Stimulated activated CD8-positive, alpha-beta memory T cell treated with anti-CD3 and anti-CD28 coated beads, Interleukin-7, amount 100 ng/mL, for 1 hour (primary cell): ENCODE measurements around the gene TRPM6.

Experiments
- DNase-seq, 2 donors: peaks; one replicate each; pipeline ENCODE4 v3.0.0-alpha.2; 2020; ENCODE audit warnings: low read depth in 2 of 2

TRPM6 gene

DNA sequence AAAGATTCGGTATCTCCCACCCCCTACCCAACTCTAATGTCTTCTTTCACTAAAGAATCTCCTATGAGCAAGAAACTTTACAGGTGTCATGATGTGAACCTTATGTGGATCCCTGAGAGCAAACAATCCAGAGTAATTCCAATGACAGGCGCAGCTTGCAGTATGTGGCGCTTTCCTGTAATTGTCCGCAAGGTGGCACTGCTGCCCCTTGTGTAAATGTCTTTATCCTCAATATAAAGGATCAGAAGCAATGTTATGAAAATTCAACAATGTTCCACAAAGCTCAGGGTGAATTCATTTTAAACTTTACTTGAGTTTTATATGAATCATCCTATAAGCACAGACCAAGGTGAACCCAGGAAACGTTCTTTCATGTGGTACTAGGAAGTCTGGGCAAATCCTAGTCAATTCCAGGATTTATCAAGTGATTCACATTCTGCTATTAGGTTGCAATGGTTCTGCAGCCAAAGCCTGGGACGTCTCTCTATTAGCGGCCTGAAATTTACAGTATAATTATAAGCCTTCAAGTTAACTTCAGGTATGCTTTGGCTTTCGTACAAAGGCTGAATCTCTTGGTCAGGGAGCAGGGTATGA lies 113.7 kb downstream of the TRPM6 start:
- DNase-seq: peak; percentile 20 to 43

DNA sequence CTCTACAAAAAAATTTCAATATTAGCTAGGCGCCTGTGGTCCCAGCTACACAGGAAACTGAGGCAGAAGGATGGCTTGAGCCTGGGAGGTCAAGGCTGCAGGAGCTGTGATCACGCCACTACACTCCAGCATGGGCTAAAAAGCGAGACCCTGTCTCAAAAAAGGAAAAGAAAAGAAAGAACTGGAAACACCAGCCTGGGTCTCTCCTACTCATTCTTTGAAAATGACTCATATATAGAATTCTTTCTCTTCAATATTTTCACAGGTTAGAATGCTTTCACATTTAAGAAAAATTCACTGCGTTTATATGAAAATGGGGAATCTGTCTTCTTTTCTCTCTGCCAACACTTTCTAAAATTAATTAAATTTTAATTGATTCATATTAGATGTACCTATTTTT lies 115.6 kb downstream of the TRPM6 start:
- DNase-seq: no peak

DNA sequence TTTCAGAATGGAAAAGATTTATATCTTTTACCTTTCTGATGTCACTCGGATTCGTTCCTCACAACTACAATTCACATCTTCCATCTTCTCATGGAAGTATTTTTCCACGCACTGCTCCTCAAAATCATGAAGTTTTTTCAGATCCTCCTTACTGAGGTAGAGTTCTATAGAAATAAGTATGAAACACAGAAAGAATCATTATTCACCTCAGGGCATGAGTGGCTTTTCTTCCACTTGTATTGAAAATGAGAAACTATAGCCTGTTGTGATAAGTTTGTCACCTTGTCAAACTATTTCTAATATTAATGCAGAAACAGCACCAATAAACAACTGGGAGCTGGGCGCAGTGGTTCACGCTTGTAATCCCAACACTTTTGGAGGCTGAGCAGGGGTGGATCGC lies 116.0 kb downstream of the TRPM6 start:
- DNase-seq: no peak

DNA sequence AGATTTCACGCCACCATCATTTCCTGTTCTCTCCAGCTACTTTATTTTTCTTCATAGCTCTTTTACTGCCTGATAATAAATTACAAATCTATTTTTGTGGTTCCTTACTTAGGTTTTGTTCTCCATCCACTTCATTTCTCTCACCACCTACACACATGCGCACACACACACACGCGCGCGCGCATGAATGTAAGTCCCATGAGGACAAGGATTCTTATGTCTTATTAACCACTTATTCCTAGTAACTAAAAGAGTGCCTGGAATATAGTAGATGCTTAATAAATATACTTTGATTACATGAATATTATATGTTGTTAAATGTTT lies 116.5 kb downstream of the TRPM6 start:
- DNase-seq: no peak

DNA sequence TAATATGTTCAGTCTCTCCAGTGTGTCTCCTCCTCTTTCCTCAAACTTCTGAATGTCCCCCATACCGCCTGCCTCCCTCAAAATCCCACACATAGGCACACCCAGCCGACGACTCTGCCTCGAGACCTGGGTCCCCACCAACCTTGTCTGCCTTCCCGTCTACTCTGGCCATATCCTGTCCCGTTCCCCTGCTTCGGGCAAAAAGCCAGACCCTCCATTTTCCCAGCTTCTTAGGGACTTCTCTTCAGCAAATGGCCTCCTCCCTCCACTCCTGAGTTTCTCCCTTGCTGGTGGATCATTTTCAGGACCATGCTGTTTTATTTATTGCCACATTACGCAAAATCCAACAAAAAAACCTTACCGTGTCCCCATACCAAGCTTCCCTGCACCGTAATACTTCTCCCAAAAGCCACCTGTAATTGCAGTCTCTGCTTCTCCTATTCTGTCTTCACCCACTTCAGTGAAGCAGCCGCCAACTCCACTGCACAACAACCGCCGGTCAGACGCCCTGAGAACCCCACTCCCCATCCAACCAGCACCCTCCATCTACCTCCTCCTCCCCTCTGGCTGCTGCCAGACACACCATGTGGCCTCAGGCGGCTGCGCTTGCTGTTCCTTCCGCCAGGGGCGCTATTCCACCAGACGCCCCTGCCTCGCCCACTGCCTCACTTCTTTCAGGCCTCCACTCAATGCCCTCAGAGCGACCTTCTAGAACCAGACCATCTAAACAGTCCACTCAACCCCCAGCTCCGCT lies 117.0 kb downstream of the TRPM6 start:
- peak in 1 of 2 donors; percentile 1 for DNase-seq

DNA sequence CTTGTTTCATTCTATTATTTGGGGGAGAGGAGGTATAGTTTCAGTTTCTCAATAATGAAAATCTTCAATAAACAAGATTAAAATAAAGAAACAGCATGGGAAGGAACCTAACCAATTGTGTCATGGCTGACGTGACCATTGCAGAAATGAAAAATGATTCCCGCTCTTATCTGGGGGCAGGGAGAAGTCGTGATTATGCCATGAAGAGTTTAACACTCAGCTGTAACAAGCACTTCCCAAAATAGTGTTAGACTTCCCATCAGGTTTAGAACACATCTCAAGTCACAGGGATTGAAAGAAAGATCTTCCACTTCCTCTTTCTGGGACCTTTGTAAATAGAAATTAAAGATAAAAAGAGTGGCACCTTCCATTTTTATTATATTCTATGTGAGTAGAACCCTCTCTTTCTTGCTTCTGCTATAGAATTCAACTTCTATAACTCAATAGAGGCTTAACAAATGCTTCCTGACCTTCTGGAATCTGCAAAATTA lies 122.2 kb downstream of the TRPM6 start:
- DNase-seq: no peak

DNA sequence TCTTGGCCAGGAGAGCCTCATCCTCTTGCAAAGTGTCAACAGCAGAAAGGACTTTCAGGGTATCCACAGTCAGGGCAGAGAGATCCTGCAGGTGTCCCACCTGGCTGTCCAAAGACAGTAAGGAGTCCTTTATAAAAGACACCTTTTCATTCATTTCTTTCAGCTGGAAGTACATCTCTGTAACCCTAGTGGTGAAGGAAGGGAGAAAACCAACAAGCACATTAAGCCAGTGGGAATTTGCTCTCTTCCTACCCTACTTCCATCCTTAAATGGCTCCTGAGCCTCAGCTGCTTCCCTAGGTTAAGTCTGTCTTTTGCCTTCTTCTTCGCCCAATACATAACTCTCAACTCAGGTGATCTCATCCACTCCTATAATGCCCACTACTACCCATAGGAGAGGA lies 124.8 kb downstream of the TRPM6 start:
- no peak for DNase-seq

DNA sequence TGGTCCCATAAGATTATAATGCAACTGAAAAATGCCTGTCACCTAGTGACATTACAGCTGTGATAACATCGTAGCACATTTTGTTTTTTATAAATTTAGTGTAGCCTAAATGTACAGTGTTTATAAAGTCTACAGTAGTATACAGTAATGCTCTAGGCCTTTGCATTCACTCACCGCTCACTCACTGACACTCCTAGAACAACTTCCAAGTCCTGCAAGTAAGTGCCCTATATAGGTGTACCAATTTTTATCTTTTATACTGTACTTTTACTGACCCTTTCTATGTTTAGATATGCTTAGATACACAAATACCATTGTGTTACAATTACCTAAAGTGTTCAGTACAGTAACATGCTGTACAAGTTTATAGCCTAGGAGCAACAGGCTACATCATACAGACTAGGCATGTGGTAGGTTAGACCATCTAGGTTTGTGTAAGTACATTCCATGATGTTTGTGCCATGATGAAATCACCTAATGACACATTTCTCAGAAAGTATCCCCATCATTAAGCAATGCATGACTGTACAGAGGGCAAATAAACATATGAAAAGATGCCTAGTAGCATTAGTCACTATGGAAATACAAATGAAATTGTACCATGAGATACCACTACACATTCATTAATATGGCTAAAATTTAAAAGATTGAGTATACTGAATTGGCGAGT lies 127.6 kb downstream of the TRPM6 start:
- no peak for DNase-seq

DNA sequence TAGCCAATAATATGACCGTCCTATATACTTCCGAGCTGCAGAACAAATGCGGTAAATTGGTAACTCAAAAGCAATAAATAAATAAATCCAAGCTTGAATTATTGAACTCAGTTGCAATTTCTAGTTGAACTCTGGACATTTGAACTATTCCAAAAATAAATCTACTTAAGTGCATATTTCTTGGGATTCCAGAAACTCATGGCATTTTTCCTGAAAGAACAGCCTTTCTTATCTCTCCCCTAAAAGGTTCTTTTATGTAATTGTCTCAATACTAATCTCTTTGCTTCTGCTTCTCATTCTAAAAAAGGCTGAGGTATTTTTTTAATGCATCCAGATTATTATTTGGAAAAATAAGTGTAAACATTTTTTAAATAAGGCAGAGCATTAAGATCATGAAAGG lies 131.7 kb downstream of the TRPM6 start:
- DNase-seq: no peak

DNA sequence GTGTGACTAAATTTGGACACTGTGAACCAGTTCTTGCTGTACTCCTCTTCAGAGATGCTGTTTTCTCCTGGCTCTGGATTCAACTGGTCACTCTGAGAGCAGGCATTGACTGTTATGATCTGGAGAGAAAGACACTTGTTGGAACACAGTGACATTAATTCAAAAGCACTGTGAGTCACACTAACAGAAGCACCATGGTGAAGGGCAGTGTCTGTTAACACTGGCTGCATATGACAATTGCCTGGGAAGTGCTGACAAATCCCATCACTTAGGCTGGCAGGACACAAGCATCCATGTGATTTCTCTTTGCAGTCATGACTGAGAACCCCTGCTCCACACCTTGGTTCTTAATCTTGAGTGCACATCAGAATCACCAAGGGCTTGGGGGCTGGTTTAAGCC lies 132.4 kb downstream of the TRPM6 start:
- DNase-seq: no peak

DNA sequence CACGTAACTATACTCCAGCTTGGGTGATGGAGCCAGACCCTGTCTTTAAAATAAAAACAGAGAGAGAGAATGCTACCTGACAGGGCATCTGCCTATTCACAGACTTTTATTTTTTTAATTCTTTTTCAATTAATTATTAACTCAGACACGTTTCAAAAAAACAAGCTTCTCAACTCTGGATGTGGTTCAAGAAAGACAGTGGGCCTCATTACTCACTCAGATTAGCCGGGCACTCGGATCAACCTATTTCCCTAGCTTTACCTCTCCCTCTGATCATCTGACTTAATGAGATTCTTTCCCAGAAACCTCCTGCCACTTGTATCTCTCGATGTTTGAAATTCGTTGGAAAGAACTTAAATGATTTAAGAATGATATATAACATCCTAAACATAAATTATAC lies 134.1 kb downstream of the TRPM6 start:
- no peak for DNase-seq

DNA sequence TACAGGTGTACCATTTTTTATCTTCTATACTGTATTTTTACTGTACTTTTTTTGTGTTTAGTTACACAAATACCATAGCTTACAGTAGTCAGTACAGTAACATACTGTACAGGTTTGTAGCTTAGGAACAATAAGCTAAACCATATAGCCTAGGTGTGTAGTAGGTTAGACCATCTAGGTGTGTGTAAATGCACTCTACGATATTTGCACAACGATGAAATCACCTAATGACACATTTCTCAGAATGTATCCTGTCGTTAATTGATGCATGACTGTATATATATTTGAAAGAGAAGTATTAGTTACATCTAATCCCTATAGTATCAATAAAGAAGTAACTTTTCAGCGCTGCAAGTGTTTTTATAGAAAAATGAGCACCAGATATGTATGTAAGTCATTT lies 138.8 kb downstream of the TRPM6 start:
- no peak for DNase-seq

DNA sequence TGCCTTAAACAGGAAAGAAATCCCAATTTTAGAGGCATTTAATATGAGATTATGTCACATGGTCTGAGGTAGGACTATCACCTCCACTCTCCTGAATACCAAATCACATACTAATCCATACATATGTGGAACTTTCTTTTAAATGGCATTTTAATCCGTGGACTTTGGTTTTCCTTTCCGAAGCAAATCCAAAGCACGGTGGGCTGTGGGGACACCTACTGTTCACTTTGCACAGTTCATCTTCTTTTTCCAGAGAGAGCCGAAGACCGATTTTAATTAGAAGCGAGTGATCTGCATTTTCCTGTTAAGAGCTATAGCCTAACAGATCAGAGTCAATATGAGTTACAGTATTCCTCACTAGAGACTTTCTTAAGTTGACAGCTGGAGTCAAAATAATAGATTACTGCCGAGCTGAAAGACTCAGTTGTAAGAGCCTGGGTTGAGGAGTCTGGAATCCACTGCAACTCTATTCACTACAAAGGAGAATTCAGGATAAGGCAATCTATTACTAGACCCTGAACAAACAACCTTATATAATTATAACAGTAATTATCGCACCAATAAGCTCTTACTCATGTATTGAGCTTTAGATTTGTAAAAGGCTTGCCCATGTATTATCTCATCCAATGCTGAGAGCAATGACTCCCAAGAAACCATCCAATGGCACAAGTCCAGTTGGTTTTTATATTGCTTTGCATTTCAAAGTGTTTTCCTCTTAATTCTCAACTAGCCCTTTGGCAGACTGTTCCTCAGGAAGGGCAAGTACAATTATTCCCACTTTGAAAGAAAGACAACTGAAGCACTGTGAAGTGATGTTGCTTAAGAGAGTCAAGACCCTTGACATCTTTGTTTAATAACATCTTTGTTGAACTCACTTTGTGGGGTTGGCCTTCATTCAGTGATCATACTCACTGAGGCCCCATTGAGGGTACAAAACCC lies 144.7 kb downstream of the TRPM6 start:
- DNase-seq: no peak

DNA sequence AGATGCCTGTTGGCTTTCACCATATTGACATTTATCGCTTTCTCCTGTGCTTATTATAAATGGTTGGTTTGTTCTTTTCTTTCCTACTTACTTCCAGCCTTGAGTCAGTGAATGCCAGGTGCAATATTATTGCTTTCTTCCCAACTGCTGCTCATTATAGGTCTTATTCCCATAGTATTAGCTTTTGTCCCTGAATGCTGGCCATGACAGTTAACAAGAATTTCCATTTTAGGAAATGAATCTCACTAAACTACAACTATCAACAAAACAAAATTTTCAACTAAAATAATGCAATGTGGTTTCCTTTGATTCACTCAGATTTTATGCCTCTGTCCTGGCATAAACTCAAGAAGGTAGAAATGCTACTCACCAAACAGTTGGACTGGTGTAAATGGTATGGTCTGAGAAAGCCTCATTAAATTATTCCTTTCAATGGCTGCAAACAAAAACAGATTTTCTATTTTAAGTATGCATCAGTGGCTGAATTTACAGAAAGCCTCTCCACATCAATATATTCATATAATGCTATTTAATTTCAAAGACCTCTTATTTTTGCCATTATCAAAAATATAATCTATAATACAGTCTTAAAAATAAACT lies 145.4 kb downstream of the TRPM6 start:
- DNase-seq: no peak

DNA sequence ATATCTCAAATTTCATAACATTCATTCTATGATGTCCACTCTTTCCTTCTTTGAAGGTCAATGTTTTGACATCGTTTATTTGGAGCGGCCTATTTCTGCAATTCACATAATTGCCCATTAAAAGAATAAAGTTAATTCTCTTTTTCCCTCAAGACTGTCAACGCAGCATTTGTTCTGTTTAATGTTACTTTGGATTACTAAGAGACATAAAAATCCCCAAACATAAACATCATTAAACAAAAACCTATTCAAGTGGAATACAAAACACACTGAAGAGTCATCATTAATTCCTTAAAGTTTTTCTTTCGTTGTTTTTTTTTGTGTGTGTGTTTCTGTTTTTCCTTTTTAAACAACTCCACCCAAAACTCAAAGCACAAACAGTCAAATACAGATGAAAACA lies 151.1 kb downstream of the TRPM6 start:
- DNase-seq: no peak

DNA sequence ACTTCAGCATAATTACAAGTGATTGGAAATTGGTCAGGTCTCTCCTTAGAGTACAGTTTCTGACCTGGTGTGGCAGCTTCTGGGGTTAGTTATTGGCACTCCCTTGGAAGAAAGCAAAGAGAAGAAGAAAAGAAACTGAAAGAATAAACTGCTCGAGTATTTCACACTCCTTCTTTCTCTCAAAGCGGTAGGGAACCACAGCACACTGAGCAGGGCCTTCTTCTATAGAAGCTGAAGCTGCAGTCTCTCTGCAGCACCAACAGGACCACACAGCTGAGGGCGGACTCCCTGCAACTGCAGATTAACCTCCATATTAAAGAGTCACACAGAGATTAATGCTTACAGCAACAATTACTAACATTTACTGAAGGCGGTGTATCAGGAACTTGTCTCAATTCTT lies 152.0 kb downstream of the TRPM6 start:
- no peak for DNase-seq

DNA sequence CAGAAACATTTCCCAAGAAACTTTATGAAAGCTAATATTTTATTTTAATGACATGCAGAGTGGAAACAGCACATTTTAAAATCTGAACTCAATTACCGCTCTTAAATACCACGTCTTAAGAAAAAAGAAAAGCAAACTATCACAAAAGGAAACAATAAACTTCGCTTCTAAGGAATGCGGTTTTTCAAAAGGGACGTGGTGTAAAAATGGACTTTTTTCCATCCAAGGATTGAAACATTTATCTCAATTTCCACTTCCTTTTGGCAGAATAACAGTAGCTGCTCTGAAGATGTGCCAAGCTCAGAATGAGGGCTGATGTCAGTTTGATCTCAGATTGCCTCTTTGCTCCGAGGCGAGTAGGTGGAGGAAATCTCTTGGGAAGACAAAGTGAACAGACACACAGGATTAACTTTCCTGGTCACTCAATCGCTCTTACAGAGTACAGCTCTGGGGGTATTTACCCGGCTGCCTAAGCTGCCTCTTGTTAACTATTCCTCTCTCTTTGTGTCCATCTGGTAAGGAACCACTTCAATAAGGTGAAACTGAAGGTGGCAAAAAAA lies 158.5 kb downstream of the TRPM6 start:
- no peak for DNase-seq

DNA sequence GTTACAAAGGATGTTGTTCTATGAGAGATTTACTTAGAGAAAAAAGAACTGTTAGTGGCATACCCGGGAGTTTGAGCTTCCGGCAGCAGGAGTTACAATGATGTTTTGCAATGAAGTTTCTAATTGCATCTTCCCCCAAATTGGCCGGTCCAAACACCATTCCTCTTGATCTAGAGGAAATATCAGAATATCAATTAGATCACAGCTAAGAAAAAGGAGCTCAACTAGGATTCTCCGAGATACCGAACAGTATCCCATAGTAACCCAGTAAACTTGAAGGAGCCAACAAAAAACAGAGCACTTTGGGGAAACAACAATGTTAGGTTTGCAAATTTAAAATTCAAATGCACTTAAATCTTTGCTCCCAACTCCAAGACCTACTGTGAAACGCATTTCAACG lies 159.5 kb downstream of the TRPM6 start:
- no peak for DNase-seq

DNA sequence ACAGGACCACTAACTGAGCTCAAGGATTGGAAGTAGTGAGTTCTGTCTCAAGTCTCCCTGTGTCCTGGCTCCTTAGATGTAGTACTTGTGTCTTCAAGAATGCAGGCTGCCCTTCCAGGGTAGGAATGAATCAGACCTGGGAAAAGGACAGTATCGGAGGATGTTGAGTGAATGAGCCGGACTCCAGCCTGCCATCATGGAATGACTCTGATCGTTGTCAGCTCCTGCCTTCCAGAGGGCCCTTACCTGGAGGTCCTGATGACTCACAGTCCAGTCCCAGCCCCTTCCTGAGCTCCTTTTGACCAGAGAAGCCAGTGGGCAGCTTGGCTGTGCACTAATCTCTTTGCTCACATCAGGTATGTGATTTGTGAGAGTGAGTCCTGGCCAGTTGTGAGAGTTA lies 161.1 kb downstream of the TRPM6 start:
- DNase-seq: no peak

DNA sequence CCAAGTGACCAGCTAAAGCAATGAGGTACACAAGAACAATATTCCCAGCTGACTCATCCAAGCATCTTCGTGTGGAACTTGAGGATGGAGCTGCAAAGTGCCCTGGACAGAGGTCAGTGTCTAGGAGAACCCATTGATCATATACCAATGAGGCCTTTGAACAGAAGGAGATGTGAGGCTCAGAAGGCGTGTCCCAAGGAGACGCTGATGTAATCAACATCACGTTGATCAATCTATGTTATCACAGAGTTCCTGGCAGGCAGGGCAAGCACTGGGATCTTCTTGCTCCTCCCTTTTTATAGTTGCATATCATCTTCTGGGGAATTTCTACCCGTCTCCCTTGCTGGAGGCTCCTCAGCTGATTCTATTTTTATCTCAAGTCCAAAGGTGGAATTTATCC lies 163.4 kb downstream of the TRPM6 start:
- DNase-seq: no peak
